BLaER1 treated with 17β-estradiol and CSF1 and Interleukin-3, amounts not matched to agents 10 nM and 100 nM (cell line): ENCODE results near the gene TRPM2.

Experiments
- H3K27ac ChIP-seq, 11 experiments: shearing (Covaris generic); formaldehyde crosslinking; 2 replicates each; pipeline ENCODE4 v1.8.1; 2022
- H3K27me3 ChIP-seq, 11 experiments: shearing (Covaris generic); formaldehyde crosslinking; 2 replicates each; pipeline ENCODE4 v1.8.1; 2022
- H3K36me3 ChIP-seq, 11 experiments: shearing (Covaris generic); formaldehyde crosslinking; 2 replicates each; pipeline ENCODE4 v1.8.1; 2022
- H3K4me1 ChIP-seq, 10 experiments: shearing (Covaris generic); formaldehyde crosslinking; 2 replicates each; pipeline ENCODE4 v1.8.1; 2022
- H3K4me2 ChIP-seq, 11 experiments: shearing (Covaris generic); formaldehyde crosslinking; 2 replicates each; pipeline ENCODE4 v1.8.1; 2022
- H3K4me3 ChIP-seq, 10 experiments: shearing (Covaris generic); formaldehyde crosslinking; 2 replicates each; pipeline ENCODE4 v1.8.1; 2022
- H3K9ac ChIP-seq, 11 experiments: shearing (Covaris generic); formaldehyde crosslinking; 2 replicates each; pipeline ENCODE4 v1.8.1; 2022
- H3K9me3 ChIP-seq, 11 experiments: shearing (Covaris generic); formaldehyde crosslinking; replicated peaks in 1 of 11; 2 replicates each; pipeline ENCODE4 v1.8.1; 2022
- H4K20me1 ChIP-seq, 11 experiments: shearing (Covaris generic); formaldehyde crosslinking; 2 replicates each; pipeline ENCODE4 v1.8.1; 2022
- Cebpa-rat ChIP-seq, 11 experiments: shearing (Covaris generic); IDR thresholded peaks; 2 replicates each; pipeline ENCODE4 v1.8.1; 2022

Gene TRPM2

DNA sequence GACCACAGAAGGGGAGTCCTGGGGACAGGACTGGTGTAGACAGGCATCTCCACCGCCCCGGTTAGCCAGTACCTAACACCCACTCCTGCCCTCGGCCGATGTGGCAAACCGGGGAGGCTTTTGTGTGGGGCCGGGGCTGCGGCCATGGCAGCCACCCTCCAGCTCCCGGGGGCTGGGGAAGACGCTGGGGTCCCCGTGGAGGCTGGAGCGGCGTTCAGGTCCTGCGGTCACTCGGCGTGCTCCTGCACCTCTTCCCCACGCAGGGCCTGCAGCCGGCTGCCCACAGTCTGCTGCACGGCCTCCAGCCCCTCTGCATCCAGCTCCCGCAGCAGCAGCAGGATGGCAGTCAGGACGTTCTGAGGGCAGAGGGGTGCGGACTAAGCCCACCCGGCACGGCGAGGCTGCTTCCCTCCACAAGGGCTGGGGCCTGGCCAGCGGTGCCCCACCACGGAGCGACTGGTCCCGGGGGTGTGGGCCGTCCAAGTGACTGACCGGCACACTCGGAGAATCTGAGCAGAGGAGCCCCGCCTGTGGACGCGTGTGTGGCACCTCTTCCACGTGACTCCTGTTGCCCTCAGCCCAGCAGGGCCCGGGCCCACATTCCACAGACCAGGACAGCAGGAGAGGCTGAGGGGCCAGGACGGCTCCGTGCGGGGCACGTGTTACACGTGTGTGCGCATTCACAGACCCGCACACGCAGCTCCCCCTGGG, 23.3 kb upstream of the TRPM2 start:
- Histone ChIP-seq H3K27ac (peak overlapping the region in 3 of 11 experiments; percentile 25 to 75 (median 40); a peak in 5 of 22 replicates), H3K4me2 (peak overlapping the region in 4 of 11 experiments; percentile 3 to 33 (median 10); a peak in 2 of 22 replicates), H3K4me3 (no peak overlapping the region), H4K20me1 (peaks cover 49 to 99% (median 67%) of the 10 kb centered on the region in 11 experiments), H3K9me3 (no peaks in the 10 kb centered on the region), H3K36me3 (peaks cover 19 to 38% (median 26%) of the 10 kb centered on the region in 11 experiments; a peak in 21 of 22 replicates), H3K27me3 (no peaks in the 10 kb centered on the region), H3K4me1 (peaks cover 41 to 92% (median 85%) of the 10 kb centered on the region in 10 experiments), H3K9ac (peak overlapping the region in 6 of 11 experiments; percentile 17 to 44 (median 23); a peak in 5 of 22 replicates)
- no peak for TF ChIP-seq Cebpa-rat (IDR thresholded peaks at IDR 0.05)

DNA sequence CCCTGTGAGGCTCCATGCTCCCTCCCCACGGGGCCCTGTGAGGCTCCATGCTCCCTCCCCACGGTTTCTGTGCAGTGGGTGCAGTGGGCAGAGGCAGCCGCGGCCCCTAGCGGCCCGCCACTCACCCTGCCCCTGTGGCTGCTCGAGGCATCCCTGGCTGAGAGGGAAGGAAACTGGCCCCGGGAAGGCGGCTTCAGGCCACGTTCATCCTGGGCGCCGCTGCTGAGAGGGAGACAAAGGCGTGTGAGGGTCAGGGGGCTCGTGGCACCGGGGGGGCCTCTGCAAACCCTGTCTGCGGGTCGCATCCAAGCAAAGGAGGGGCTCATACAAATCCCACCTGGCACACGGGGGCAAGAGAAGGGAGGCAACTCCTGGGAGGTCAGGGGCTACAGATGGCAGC, 22.7 kb upstream of the TRPM2 start:
- peak overlapping the region in 4 of 11 experiments; percentile 14 to 75 (median 32); a peak in 3 of 22 replicates for H3K27ac ChIP-seq
- no peak for TF ChIP-seq Cebpa-rat (IDR thresholded peaks at IDR 0.05)
- H4K20me1 ChIP-seq = peaks cover 44 to 98% (median 66%) of the 10 kb centered on the region in 11 experiments; a peak in 21 of 22 replicates

DNA sequence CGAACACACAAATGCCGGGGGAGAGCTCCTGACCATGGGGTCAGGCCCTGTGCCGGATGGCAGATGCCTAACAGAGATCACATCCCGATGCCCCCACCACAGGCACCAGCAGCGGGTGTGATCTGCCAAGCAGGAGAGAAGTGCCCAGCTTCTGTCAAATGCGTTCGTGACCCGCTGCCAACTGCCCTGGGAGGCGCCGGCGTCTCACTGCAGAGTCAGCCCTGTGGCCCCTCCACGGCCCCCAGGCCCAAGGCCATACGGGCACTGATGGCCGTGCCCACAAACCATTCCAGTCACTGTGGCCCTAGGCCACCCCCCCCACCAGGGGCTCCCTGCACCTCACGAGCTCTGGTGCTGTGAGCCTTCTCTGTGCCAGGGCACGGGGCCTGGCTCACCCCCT, 22.2 kb upstream of the TRPM2 start:
- Histone ChIP-seq H3K9ac (peak overlapping the region in 3 of 11 experiments; percentile 7 to 60 (median 53); a peak in 2 of 22 replicates), H4K20me1 (peaks cover 39 to 93% (median 64%) of the 10 kb centered on the region in 11 experiments; a peak in 21 of 22 replicates), H3K4me1 (peaks cover 41 to 97% (median 89%) of the 10 kb centered on the region in 10 experiments), H3K4me3 (no peak overlapping the region), H3K9me3 (no peaks in the 10 kb centered on the region), H3K27me3 (no peaks in the 10 kb centered on the region), H3K4me2 (peak overlapping the region in 6 of 11 experiments; percentile 85 to 94 (median 92); a peak in 8 of 22 replicates), H3K27ac (peak overlapping the region in 3 of 11 experiments; percentile 8 to 75 (median 14); a peak in 3 of 22 replicates), H3K36me3 (peaks cover 12 to 38% (median 19%) of the 10 kb centered on the region in 11 experiments; a peak in 20 of 22 replicates)
- no peak for TF ChIP-seq Cebpa-rat (IDR thresholded peaks at IDR 0.05)

More for the DNA sequence above, 22.7 kb upstream of the TRPM2 start:
- Histone ChIP-seq H3K36me3 (peaks cover 13 to 38% (median 20%) of the 10 kb centered on the region in 11 experiments; a peak in 20 of 22 replicates), H3K9ac (peak overlapping the region in 6 of 11 experiments; percentile 17 to 44 (median 23); a peak in 4 of 22 replicates), H3K4me3 (no peak overlapping the region), H3K4me2 (0 out of 22 replicates have a peak overlapping the region, but pooled peaks of 3 of the 11 experiments have one; percentile 16 to 93 (median 92)), H3K9me3 (no peaks in the 10 kb centered on the region), H3K4me1 (peaks cover 41 to 97% (median 90%) of the 10 kb centered on the region in 10 experiments), H3K27me3 (no peaks in the 10 kb centered on the region)

DNA sequence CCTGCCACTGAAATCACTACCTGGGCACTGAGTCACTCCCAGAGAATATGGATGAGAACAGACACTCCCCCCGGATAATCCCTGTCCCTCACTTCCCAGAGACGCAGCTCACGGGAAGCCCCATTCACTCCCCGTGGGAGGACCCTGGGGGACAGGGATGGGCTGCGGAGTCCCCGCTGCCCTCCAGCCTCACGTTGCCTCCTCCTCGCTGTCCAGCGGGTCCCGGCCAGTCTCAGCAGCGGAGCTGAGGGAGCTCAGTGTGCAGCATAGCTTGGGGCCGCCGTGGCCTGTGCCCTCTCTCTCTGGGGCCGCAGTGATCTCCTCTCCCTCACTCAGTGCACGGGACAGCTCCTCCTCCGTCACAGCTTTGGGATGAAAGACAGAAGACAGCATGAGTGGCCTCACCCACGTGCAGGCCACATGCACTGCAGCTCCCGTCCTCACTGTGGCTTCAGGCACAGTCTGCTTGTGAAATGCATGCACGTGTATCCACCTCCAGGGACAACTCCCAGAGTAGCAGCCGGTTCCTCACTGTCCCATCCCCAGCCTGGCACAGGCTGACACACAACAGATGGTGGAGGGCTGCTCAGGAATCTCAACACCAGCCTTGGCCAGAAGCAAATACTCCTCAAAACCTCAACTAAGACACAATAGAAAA, 21.6 kb upstream of the TRPM2 start:
- TF ChIP-seq Cebpa-rat (IDR thresholded peaks at IDR 0.05) = no peak
- Histone ChIP-seq H3K4me3 (no peak overlapping the region), H4K20me1 (peaks cover 35 to 88% (median 64%) of the 10 kb centered on the region in 11 experiments; a peak in 21 of 22 replicates), H3K36me3 (peaks cover 10 to 39% (median 19%) of the 10 kb centered on the region in 11 experiments; a peak in 19 of 22 replicates), H3K9me3 (no peaks in the 10 kb centered on the region), H3K27me3 (no peaks in the 10 kb centered on the region), H3K4me1 (peaks cover 41 to 99% (median 91%) of the 10 kb centered on the region in 10 experiments), H3K27ac (peak overlapping the region in 3 of 11 experiments; percentile 8 to 75 (median 14); a peak in 3 of 22 replicates), H3K9ac (peak overlapping the region in 3 of 11 experiments; percentile 19 to 60 (median 53); a peak in 3 of 22 replicates), H3K4me2 (peak overlapping the region; percentile 56 to 95 (median 91); a peak in 17 of 22 replicates)

DNA sequence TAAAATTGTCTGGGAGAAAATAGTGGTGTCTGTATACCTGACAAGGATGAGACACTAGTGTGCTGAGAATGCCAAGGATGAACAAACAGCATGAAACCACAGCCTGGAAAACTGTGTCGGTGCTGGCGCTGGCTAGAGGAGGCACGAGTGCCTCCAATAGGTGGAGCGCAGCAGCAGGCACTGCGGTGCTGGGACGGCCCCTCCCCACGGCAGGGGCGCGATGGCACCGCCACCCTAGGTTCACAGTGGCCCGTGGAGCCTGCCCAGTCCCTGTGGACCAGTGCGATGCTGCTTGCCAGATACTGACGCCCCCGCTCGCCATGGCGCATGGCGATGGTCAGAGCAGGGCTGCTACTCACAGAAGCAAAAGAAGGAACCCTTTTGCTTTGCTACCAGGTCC, 21.0 kb upstream of the TRPM2 start:
- Histone ChIP-seq H3K4me1 (peaks cover 40 to 99% (median 91%) of the 10 kb centered on the region in 10 experiments), H3K36me3 (peaks cover 4 to 37% (median 15%) of the 10 kb centered on the region in 11 experiments; a peak in 19 of 22 replicates), H3K9me3 (no peaks in the 10 kb centered on the region), H3K4me3 (no peak overlapping the region), H3K4me2 (peak overlapping the region; percentile 56 to 95 (median 91); a peak in 21 of 22 replicates), H4K20me1 (peaks cover 29 to 82% (median 58%) of the 10 kb centered on the region in 11 experiments; a peak in 21 of 22 replicates), H3K27me3 (no peaks in the 10 kb centered on the region), H3K27ac (peak overlapping the region in 2 of 11 experiments; percentile 11 to 87; a peak in 1 of 22 replicates), H3K9ac (peak overlapping the region in 5 of 11 experiments; percentile 19 to 65 (median 53); a peak in 6 of 22 replicates)
- no peak for TF ChIP-seq Cebpa-rat (IDR thresholded peaks at IDR 0.05)

- Histone ChIP-seq H4K20me1 (peaks cover 23 to 77% (median 52%) of the 10 kb centered on the region in 11 experiments; a peak in 21 of 22 replicates), H3K36me3 (peaks cover 0 to 31% (median 9%) of the 10 kb centered on the region in 11 experiments; a peak in 14 of 22 replicates), H3K4me3 (no peak overlapping the region), H3K4me2 (peak overlapping the region; percentile 74 to 95 (median 91)), H3K27ac (peak overlapping the region in 2 of 11 experiments; percentile 6 to 87; a peak in 2 of 22 replicates), H3K9ac (peak overlapping the region in 6 of 11 experiments; percentile 27 to 65 (median 46); a peak in 9 of 22 replicates), H3K4me1 (peaks cover 45 to 99% (median 91%) of the 10 kb centered on the region in 10 experiments), H3K9me3 (no peaks in the 10 kb centered on the region), H3K27me3 (no peaks in the 10 kb centered on the region)
- TF ChIP-seq Cebpa-rat (IDR thresholded peaks at IDR 0.05) = no peak
Observed at GRCh38 chr21:44332965-44333364, 20.5 kb upstream of the TRPM2 start.

GRCh38 chr21:44333509-44334328, 19.7 kb upstream of the TRPM2 start:
- Histone ChIP-seq H3K4me1 (peaks cover 50 to 97% (median 89%) of the 10 kb centered on the region in 10 experiments), H4K20me1 (peaks cover 18 to 73% (median 48%) of the 10 kb centered on the region in 11 experiments; a peak in 21 of 22 replicates)
- TF ChIP-seq Cebpa-rat (IDR thresholded peaks at IDR 0.05) = no peak

More at GRCh38 chr21:44333509-44334328, 19.7 kb upstream of the TRPM2 start:
- Histone ChIP-seq H3K27ac (peak overlapping the region in 5 of 11 experiments; percentile 5 to 87 (median 45); a peak in 6 of 22 replicates), H3K36me3 (peaks cover 0 to 29% (median 9%) of the 10 kb centered on the region in 11 experiments; a peak in 13 of 22 replicates), H3K9me3 (no peaks in the 10 kb centered on the region), H3K27me3 (no peaks in the 10 kb centered on the region), H3K9ac (peak overlapping the region in 9 of 11 experiments; percentile 22 to 65 (median 41); a peak in 15 of 22 replicates), H3K4me3 (peak overlapping the region in 1 of 10 experiments; percentile 40; a peak in 2 of 20 replicates), H3K4me2 (peak overlapping the region; percentile 74 to 95 (median 91))
